Stimulated activated CD8-positive, alpha-beta memory T cell treated with anti-CD3 and anti-CD28 coated beads, Interleukin-12 subunit alpha, Interleukin-12 subunit beta, amount 100 ng/mL, for 1 hour (primary cell): ENCODE data around the gene ARHGEF9.
A peak's percentile ranks its signal among the peaks of the same experiment; 100 is the strongest.
"Not testable (repeated sequence)": the region's sequence is repeated elsewhere in the genome, so short reads cannot be mapped to it uniquely, and the experiment has no call there.

Experiments used
- DNase-seq: peaks from one replicate; pipeline ENCODE4 v3.0.0-alpha.2; 2020; ENCODE audit warnings: low read depth

Gene ARHGEF9

DNA sequence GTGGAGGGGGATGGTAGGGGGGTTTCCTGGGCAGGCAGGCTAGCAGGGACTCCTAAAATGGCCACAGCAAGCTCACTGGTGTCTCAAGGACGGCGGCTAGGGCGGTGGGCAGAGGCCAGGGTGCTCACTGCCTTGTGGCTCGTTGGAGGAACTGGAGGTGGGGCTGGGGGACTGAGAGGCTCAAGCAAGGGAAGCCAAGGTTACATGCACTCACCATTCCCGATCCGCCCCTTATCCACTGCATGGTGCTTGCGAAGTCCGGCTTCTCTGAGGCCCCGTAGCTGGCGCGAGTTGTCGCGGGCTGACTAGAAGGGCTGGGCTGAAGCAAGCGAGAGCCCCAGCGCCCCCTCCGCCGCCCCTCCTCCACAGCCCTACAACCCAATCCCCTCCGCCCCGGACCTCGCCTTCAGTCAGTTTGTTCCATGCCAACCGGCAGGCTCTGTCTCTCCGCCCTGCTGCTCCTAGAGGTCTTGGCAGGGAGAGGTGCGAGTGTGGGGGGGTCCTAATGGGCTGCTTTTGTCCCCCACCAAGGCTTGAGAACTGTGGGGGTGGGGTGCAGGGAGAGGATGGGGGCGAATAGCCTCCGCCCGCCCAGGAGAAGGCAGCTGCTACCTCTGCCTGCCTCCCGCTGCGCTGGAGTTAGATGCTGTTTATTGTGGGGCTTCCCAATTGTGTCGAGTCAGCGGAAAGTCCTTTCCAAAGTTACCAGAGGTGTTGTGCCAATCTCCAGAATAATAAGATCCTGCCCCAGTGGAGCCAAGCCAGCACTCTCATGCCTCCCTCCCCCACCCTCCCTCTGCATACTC is at the start of gene ARHGEF9:
Gene ARHGEF9, minus strand, starts transcription at position 313 of the 806 bp plus-strand sequence. Its CDS starts 69 bp downstream, at position 244.
- no peak for DNase-seq

DNA sequence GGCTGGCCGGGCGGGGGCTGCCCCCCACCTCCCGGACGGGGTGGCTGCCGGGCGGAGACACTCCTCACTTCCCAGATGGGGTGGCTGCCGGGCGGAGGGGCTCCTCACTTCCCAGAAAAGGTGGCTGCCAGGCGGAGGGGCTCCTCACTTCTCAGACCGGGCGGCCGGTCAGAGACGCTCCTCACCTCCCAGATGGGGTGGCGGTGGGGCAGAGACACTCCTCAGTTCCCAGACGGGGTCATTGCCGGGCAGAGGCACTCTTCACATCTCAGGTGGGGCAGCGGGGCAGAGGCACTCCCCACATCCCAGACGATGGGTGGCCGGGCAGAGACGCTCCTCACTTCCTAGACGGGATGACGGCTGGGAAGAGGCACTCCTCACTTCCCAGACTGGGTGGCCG is 40.4 kb upstream of the ARHGEF9 start:
- not testable (repeated sequence) for DNase-seq

DNA sequence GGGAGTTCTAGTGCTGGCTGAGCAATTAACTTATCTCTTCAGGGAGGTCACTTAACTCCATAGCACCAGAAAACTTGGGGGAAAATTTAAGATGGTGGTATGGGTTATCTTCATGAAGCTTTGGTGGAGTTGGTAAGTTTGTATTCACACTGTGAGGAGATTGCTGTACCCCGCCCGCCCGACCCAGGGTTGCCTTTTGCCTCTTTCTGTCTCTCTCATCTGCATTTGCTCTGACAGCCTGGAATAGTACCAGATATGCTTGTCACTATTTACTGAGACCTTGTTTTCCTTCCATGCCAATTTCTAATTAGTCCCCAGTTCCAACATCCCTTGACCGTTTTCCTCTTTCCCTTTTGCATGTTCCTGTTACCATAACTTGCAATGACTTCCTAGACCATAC is 33.1 kb upstream of the ARHGEF9 start:
- DNase-seq, result no peak

DNA sequence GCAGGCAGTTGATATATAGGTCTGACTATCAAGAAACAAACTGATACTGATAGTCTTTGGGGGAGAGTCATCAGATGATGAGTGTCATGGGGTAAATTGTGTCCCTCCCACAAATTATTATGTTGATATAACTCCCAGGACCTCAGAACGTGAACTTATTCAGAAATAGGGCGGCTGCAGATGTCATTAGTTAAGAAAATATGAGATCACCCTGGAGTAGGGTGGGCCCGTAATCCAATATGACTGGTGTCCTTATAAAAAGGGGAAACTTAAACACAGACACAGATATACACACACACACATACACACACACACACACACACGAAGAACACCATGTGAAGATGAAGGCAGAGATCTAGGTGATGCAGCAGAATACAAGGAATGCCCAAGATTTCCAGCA is 32.7 kb upstream of the ARHGEF9 start:
- DNase-seq, result no peak

DNA sequence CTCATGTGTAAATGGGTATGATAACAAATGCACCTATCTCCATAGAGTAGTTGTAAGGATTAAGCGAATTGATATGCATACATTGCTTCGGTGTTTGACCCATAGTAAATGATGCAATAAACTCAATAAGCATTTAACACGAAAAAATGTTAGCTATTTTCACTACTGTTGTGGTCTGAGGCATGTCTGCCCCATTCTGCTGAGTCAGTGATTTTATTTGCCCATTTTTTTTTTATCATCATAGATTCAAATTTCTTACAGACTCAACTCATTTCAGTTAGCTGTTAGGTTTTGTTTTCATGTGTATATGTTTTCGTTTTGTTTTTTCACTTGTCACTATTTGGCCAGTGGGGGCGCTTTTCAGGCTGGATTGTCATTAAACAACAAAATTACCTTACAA is 27.8 kb upstream of the ARHGEF9 start:
- DNase-seq, result no peak

DNA sequence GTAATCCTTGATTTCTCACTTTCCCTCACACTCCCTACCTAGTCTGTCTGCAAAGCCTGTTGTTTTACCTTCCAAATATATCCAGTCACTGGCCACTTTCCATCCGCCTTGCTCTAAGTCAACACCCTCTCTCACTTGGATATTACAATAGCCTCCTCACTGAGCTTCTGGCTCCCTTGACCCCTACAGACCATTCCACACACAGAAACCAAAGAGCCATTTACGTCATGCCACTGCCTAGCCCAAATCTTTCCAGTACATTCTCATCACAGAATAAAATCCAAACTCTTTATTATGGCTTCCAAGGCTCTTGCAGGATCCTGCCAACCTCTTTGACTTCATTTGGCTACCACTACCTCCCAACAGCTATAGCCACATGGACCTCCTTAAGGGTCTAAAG is 25.7 kb upstream of the ARHGEF9 start:
- DNase-seq, result no peak

DNA sequence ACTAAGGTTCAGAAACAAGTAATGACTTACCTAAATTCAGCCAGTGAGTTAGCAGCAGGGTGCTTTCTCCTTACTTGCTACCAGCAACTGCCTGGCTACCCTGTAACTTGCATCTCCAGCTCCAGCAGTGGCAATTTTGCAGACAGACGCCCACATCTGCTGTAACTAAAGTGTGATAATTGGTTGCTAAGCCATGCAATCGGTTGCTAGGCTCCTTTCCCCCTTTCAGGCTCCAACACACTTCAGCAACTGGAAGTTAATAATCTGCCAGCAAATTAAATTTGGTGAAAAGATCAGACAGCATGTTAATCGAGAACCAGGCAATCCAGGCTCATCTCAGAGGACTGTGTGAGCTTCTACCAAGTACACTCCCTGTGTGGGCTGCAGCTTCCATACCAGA is 24.2 kb upstream of the ARHGEF9 start:
- DNase-seq, result no peak

DNA sequence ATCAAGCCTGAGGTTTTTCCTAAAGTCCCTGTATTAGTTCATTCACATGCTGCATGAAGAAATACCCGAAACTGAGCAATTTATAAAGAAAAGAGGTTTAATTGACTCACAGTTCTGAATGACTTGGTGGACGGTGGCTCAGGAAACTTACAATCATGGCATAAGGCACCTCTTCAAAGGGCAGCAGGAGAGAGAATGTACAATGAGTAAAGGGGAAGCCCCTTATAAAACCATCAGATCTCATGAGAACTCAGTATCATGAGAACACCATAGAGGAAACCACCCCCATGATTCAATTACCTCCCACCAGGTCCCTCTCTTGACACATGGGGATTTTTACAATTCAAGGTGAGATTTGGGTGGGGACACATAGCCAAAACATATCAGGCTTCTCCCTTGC is 10.4 kb upstream of the ARHGEF9 start:
- not testable (repeated sequence) for DNase-seq

DNA sequence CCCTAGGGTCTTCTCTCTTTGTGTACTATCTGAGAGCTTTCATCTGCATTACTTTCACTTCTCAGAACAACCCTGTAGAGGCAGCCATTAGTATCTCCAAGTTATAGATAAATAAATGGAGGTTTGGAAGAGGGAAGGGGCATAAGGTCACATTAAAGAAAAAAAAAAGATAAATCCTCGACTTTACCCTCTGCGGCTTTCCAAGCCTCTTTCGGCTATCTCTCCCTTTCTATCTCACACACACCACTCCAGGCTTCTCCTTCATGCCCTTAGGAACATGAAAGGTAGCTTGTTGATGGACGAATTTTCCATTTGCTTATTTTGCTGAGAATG is 660 bp upstream of the ARHGEF9 start:
- no peak for DNase-seq

DNA sequence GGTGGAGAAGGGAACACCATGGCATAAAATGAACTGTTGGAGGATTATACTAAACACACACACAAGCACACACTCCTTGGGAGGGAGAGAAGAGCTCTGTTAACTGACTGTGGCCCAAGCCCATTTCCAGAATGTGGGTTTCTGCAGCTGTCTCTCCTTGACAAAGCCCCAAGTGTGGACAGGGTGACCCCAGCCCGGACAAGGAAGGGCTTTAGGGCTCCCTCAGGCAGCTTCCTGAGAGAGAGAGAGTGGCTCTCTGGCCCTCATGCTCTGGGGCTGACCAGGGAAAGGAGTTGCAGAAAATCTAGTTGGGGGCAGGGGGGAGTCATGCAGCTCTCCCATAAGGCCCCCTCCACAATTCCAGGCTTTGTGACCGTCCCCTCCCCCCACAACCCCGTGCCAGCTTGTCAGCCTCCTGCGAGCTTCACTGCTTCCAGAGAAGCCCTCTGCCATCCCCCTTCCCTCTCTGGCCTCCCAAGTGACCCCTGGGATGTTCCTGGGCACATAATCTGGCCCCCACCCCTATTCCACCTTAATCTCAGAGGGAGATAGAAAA is 590 bp downstream of the ARHGEF9 start:
- no peak for DNase-seq

DNA sequence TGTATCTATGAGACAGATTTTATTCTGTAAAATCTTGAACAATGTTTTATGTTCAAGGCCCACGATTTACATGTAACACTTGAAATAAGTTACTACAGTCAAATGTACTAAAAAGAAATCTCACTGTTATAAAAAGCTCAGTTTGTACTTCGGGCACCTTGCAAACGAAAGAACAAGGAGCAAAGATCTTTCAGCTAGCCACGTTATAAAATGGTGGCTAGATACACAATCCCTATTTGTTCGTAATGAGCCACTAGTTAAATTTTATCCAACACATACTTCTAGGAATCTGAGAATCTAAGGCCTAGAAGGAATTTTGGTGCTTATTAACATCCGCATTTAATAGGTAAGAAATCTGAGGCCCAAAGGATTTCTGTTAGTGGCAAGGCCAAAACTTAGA is 2.5 kb downstream of the ARHGEF9 start:
- DNase-seq, result no peak

DNA sequence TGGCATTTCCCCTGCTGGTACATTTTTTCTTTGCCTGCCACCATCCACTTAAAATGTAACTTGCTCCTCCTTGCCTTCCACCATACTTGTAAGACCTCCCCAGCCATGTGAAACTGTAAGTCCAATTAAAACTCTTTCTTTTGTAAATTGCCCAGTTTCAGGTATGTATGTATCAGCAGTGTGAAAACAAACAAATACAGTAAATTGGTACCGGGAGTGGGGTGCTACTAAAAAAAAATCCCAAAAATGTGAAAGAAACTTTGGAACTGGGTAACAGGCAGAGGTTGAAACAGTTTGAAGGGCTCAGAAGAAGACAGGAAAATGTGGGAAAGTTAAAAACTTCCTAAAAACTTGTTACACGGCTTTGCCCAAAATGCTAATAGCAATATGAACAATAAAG is 16.3 kb downstream of the ARHGEF9 start:
- DNase-seq, result no peak

DNA sequence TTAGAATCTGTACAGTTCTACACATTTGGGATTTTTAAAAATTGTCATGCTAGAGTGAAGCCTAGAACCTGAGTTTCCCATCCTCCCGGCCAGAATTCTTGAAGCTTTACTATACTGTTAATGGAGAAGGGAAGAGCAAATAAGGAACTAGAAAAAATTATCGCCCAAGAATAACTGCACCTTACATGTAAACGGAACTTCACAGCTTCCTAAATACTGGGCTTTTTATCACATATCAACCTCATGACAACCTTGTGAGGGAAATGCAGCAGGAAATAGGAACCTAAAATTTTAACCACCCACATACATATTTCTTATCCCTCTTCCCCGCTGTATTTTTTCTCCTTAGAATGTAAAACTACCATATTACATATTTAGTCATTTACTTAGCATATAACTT is 19.3 kb downstream of the ARHGEF9 start:
- DNase-seq, result no peak

DNA sequence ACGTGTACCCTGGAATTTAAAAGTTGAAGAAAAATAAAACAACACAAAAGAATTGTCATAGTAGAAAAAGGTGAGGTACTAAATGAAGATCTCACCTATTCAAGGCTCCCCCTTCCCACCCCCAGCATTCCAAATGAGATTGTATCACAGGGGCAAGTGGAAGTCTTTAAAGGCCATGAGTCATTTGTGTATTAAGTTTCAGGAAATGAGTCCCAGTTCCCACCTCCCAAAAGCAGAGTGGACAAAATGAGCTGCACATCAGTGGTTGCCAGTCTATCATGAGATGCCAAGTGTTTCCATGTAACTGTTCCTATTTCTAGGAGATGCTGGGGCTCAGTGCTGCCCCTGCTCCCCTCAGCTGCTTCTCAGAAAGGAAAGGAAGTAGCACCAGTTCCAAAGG is 20.1 kb downstream of the ARHGEF9 start:
- no peak for DNase-seq

DNA sequence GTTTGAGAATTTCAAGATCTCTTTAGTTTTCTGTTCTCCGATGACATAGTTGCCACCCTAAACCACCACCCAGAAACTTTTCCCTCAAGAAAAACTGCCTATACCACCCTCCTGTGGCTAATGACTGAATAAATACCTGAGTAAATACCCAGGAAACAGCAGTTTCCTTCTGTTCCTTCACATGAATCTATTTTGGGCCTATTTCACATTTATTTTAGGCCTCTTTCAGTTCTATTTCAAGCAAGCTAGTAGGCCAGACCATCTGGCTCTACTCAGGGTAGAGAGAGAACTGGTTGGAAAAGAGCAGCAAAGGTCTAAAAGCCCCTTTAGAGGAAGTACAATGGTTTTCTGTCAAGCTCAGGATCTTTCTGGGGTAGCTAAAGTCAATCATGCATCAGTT is 23.4 kb downstream of the ARHGEF9 start:
- no peak for DNase-seq

DNA sequence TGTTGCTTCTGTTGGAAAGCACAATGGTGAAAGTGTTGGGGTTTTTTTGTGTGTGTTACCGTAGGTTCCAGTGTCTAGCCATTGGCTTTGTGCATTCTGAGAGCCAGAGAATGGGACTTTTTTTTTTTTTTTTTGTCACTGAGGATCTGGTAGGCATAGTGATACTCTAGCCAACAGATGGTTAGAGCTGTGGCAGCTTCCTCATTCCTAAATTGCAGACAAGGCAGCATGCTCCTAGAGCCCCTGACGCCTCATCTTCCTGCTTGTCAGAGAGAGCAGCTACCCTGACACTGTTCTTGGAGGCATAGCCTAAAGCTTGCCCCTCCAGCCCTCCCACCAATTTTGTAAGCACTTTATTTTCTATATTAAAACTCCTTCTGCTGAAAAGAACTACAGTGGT is 27.0 kb downstream of the ARHGEF9 start:
- no peak for DNase-seq

DNA sequence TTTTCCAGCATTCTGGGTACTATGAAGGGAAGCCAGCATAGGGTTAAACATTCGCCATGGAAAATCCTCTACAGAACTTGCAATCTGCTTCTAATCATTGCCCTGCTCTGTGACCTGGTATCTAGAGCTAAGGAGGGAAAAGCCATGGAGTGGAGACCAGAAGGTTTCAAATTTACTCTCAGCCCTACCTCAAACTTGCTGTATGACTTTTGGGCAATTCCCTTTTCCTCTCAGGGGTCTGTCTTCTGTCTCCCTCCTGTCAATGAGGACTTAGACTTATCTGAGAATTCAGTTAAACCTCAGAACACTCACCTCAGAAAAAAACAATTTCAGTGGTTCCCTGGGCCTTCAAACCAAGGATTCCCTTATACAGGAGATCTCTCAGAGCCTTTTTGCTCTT is 29.1 kb downstream of the ARHGEF9 start:
- DNase-seq, result no peak

DNA sequence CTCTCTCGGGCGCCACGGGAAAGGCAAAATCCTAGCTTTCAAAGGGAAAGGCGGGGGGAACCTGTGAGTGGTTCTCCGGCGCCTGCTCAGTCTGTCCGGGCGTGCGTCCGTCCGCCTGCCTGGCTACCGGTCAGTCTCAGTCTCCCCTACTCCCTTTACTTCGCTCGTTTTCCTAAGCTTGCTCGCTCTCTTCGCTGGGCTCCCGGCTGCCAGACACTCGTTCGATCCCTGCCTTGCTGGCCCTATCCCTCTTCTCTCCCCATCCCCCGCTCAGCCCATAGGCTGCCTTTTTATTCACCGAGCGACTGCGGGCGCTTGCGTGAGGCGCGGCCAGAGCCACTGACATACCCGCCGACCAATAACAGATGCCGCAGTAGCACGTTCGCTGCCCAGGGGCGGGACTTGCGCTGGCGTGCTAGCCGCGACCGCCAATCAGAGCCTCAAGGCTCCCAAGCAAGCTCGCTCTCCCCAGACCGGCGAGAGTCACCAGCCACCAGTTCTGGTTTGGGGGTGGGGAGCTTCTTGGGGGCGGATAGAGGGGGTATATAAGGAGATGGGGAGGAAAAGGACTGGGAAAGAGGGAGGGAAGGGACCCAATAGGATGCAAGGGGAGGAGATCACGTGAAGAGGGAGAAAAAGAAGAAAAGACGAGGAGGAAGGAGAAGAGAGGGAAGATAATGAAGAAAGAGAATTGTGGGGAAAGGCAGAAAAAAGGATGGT is 30.0 kb downstream of the ARHGEF9 start:
- DNase-seq, result peak; percentile 66

DNA sequence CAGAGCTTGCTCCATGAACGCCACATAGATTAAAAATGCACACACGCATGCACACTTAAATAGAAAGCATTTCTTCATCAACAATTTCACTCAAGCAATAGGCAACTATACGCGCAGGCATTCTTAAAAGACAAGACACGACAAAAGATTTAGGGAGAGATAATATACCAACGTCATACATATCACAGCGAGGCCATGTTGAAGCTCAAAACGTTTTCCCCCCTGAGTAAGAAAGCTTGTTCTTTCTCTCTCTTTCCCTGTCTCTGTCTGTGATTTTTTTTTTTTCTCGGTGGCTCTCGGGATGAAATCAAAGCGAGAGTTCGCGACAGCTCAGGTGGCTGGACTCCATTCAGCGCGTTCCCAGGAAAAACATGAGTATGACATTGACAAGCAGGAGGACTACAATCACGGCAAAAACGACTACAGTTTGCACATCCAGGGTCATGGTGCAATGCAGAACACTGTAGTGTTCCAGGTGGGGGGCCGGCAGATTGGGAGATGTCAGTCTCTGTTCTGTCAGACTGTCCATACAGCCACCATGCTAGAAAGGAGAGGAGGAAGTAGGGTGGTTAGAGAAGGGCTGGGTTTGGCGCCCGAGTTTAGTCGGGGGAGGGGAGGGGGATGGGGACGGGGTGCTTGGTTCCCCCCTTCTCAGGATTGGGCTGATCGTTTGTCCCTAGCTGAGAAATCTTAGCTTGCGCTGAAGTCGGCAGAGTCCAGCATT is 30.7 kb downstream of the ARHGEF9 start:
- DNase-seq, result no peak

DNA sequence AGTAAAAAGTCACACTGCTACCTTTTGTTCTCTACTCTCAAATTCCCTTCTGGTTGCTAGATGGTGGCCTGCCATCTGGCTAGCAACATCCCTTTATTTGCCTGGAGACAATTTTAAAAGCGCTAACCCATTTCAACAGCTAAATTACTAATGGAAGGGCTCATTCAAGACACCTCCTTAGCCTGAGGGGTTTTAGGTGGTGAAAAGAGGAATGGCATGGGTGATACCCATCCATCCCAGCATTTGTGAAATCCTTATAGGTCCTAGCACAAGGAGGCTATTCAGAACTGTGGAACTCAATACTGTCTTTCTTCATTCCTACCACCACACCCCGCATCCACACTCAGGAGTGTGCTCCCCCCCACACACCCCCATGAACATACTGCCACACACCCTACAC is 33.5 kb downstream of the ARHGEF9 start:
- no peak for DNase-seq

DNA sequence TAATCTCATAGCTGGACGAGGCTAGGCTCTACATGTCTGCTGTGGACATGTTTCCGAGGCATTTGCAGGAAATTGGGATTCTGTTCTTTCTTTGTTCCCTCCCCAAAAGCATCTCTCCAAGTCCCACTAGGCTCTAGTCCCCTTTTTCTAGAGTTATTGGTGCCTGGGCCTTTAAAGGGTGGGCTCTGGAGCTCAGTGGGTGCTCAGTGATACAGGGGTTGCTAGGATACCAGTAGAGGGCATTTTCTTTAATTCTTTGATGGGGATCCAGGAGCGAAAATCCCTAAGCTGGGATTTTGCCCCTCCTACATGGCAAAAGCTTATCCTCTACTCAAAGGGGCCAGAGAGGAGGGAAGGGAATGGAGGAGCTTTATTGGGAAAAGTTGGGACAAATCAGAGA is 34.2 kb downstream of the ARHGEF9 start:
- DNase-seq, result no peak

DNA sequence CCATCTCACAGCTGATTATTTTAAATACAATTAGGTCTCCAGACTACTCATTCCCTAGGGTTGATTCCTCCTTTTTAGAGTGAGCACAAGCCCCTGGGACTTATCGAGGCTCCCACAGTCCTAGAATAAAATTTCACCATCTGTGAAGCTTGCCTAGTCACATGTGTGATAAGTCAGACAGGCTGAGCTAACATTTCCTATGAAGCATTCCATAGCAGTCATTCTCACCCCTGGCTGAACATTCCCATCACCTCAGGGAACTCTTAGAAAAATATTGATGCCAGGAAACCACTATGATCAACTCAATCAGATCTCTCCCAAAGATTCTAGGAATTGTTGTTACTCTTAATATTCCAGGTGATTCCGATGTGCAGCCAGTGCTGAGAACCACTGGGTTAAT is 37.7 kb downstream of the ARHGEF9 start:
- no peak for DNase-seq

DNA sequence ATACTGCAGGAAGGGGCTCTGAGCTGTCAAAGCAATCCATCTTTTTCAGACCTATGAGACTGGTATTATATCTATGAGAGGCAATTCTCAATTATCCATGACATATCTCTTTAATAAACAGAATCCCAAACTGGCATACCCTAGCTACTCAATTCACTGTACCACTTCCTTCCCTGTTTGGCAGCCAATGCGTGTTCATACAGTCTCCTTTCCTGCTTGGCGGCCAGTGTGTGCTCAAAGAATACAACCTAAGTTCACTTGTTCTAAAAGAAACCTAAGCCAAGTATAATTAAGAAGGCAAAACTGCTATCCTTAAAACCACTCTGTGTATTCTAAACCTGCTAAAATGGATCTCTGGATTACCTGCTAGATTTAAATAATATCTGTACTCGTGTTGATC is 38.3 kb downstream of the ARHGEF9 start:
- DNase-seq, result no peak
